ENCODE results near the gene SLC4A7.
A peak's percentile ranks its signal among the peaks of the same experiment; 100 is the strongest.

Gene SLC4A7

DNA sequence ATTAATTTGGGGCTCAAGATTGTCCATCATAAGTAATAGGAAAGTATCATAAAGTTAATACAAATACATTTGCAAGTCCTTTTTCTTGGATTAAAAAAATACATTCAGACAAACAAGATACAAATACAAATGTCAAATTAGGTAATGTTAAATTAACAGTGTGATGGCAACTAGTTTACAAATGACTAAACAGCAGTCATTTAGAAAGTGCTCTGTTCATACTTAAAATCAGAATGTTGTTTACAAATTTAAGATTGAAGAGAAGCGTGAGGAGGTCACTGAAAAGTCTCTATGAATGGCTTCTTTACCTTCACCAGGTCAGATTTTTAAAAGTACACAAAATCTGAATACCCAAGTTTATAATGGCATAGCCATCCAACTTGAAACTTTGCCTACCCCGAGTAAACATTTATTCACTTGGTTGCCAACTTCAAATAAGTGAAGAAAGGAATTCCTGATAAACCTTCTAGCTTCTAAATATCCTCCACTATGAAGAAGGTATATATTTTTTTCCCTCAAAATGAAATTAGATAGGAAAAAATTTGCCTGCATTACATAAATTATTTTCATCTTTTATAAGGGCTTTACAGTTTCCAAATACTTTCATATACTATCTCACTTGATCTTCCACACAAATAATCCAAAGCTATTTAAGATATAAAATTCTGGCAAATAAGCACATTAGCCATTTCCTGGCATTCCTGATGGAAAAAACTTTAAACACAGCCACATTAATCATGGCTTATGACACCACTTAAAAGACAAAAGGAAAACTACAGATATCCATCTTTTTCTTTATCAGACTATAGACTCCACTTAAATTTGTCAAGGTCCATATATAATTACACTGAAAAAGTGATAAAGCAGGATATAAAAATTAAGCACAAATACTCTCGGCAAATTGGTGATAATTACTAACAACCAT is 103.5 kb downstream of the SLC4A7 start:
- DNase-seq (ENCODE audit: insufficient read length, low spot score), result no peak
- FAIRE-seq, result peak; percentile 69
- TF ChIP-seq POLR2A (IDR thresholded peaks at IDR 0.05; ENCODE audit: low read depth, low read length), result no peak

DNA sequence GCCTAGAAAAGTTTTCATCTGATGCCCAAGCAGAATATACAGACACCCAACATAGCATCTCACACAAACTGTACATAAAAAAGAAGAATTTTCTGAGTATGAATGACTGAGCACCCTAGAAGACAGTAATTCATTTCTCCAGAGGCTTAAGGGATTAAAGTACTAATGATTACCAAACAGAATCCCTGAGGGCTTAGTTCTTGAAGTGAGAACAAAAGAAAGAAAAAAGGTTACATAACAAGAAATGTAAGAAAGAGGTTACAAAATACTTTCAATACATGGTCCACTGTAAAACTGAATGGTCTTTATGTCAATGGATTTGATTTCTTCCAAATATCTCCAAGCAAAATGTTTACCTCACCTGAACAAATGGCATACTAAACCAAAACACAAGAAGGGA is 105.9 kb downstream of the SLC4A7 start:
- TF ChIP-seq POLR2A (IDR thresholded peaks at IDR 0.05; ENCODE audit: low read depth, low read length), result no peak
- DNase-seq (ENCODE audit: insufficient read length, low spot score) (no peak), FAIRE-seq (peak; percentile 30)

DNA sequence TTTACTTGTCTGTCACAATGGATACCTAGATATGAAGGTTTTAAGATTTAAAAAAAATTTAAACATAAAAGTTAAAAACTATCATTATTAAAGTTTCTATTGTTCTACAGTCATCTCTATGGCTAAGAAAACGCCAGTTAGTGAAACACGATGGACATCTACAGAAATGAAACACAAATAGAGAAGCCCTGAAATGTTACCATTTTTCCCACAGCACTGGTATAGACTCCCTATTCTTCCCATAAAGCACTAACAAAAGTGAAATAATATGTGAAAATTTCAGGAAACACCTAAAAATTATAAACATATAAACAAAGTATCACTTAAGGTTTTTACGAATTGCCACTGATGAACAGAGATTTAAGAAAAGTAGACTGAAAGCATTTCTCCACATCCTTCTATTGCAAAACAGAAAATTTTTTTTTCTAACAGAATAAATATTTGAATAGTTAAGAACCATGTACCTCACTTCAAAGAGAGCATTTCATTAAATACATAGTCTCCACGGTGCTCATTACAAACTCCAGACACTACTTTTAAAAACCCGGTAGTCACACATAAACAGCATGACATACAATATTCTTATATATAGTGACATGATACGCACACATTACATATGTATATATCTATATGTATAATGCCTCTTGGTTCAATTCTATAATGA is 107.9 kb downstream of the SLC4A7 start:
- FAIRE-seq (no peak), DNase-seq (ENCODE audit: insufficient read length, low spot score) (no peak)
- no peak for TF ChIP-seq POLR2A (IDR thresholded peaks at IDR 0.05; ENCODE audit: low read depth, low read length)

DNA sequence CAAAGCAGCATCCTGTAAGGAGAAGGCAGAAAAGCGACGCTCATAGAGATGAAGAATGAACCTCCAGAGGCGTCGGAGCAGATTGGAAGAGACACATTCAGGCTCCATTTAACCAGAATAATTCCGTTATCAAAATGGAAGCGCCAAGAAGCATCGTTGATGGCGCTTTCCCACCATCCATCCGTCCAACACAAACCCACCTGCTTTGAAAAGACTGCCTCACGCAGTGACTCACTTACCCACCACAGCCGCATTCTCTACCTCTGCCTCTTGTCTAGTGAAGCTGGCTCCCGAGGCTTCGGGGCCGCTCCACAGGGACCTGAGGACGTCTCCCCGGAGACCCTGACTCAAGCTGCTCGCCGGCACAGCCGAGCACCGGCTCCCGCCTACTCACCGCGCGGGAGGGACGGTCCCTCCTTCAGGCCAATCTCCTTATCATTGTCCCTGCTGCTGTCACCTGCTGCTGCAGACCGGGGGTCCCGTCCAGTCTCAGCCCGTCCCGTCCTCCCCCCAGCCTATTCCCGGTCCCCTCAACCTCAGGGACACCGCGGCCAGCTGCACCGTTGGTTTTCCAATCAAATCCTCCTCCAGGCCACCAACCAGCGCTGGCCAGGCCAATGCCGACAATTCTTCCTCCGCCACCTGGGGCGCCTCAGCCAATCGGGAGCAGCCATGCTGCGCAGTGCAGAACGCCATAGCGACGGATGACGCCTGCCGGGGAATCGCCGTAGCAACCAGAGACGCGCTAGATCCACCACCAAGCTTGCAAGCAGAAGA is 115.2 kb downstream of the SLC4A7 start, which contains the start of gene NEK10:
Gene NEK10, minus strand, starts transcription at position 553 of the 777 bp plus-strand sequence. CDS start 16,501 bp downstream, outside the sequence.
- FAIRE-seq (no peak), DNase-seq (ENCODE audit: insufficient read length, low spot score) (no peak)
- no peak for TF ChIP-seq POLR2A (IDR thresholded peaks at IDR 0.05; ENCODE audit: low read depth, low read length)

DNA sequence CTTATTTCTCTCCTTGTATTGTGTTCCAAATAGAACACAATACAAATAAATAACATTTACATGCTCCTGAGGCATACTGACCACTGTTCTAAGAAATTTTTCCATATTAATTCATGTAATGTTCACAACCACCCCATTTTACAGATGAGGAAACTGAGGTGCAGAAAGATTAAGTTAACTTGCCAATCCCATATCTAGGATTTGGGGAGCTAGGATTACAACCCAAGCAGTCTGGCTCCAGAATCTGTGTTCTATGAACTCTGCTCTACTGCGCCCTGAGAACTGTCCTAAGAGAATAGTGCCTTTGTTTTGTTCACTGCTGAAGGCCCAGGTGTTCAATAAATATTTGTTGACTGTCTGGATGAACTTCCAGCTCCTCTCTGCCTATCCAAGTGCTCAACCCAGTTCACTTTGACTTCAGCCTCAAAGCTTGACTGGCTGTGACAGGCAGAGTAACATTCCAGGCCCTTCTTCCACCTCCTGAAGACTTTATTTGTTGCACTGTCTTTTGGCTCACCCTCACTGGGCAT is 118.1 kb downstream of the SLC4A7 start:
- no peak for TF ChIP-seq POLR2A (IDR thresholded peaks at IDR 0.05; ENCODE audit: low read depth, low read length)
- DNase-seq (ENCODE audit: insufficient read length, low spot score), result no peak
- no peak for FAIRE-seq

DNA sequence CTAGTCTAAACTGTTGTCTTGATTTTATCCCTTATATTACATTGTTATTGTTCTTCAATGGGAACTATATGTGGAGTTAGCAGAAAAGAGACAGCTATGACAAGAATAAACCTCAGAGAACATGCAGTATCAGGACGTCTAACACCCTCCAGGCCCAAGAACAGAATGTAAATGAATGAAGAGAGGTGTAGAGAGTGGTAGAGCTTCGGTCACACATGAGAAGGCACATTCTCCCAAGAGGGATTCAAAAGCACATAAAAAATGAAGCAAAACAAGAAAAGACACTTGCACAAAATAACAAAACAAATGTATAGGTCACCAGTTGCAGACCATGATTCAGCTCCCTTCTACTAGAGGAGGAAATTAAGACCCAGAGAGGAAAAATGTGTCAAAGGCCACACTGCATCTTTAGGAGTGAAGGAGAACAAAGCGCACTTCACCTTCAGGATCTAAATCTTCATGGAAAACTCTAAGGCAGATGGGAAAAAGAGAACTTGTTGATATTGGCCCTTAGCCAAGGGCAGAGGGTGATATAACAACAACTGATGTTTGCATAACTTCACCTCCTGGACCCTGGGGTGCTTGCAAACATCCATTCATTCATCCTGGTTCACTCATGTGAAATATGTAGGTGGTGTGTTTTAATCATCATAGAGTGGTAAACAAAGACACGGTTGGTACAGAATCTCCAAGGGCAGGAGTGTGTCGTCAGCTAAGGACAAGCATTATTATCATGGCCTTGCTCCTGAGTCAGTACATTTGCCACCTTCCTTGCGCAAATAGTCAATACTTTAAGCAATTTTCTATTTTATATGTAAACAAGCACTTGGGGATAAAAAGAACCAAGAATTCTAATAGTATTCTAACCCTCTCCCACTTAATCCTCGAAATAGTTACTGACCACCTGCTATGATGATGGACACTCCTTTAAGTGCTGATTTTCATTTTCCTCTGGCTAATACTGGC is 123.8 kb downstream of the SLC4A7 start:
- FAIRE-seq, result peak; percentile 89
- peak; percentile 3 for DNase-seq (ENCODE audit: insufficient read length, low spot score)
- no peak for TF ChIP-seq POLR2A (IDR thresholded peaks at IDR 0.05; ENCODE audit: low read depth, low read length)

DNA sequence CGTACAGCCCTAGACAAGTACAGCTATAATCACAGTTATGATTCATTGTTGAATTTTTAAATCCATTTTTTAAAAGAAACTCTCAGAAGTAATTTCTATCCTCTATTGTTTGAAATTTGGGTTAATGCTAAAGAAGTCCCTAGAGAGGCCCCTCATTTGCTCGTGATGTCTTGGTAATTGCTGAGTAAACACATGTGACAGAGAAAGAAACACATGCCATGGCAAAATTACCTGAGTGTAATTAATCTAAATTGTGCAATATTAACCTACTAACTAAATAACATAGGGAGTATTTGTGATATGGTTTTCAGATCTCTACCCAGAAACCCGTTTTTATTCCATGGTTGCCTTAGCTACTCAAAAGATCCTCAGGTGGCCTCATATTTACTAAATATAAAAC is 125.8 kb downstream of the SLC4A7 start:
- no peak for FAIRE-seq
- no peak for DNase-seq (ENCODE audit: insufficient read length, low spot score)
- no peak for TF ChIP-seq POLR2A (IDR thresholded peaks at IDR 0.05; ENCODE audit: low read depth, low read length)

DNA sequence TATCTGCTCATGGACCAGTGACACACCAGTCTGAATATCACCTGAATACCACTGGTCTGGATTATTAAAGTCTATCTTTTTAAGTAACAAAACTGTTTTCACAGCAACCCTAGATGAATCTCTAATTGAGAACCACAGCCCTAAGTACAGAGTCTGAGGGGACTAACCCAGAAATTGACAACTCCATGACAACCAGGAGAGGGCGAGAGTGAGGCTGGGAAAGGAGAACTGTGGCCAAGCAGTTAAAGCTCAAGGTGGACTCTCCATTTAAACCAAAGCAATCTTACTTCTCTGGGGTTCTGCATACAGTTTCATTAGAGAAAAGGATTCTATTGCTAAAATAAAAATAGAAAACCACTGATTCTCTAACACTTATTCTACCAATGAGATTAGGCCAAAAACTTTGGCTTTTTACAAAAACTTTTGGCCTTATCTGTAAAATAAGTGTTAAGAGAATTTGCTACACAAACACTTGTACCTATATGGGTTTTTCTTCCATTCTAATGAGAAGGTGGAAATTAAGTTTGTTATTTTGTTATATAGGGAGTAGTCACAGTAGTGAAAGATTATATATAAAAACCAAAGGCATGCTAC is 126.4 kb downstream of the SLC4A7 start:
- FAIRE-seq (peak; percentile 90), DNase-seq (ENCODE audit: insufficient read length, low spot score) (peak; percentile 7)

DNA sequence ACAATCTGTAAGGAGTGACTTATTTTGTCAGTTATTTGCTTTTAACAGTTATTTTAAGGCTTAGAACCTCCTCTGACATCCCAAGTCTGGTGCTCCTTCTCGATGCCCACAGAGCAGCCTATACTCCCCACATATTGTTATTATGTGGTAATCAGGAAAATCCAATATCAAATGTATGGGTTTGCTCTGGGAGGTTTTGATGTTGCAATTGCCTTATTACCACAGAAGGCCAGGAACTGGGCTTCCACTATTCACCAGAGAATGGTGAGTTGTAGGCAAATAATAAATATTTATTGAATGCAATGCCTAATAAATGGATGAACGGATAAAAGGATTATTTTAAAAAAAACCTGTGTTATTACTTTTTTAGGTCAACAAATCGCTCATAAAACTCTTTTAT is 127.2 kb downstream of the SLC4A7 start:
- no peak for TF ChIP-seq POLR2A (IDR thresholded peaks at IDR 0.05; ENCODE audit: low read depth, low read length)
- no peak for DNase-seq (ENCODE audit: insufficient read length, low spot score)
- no peak for FAIRE-seq

More for the DNA sequence above, 126.4 kb downstream of the SLC4A7 start:
- no peak for TF ChIP-seq POLR2A (IDR thresholded peaks at IDR 0.05; ENCODE audit: low read depth, low read length)

DNA sequence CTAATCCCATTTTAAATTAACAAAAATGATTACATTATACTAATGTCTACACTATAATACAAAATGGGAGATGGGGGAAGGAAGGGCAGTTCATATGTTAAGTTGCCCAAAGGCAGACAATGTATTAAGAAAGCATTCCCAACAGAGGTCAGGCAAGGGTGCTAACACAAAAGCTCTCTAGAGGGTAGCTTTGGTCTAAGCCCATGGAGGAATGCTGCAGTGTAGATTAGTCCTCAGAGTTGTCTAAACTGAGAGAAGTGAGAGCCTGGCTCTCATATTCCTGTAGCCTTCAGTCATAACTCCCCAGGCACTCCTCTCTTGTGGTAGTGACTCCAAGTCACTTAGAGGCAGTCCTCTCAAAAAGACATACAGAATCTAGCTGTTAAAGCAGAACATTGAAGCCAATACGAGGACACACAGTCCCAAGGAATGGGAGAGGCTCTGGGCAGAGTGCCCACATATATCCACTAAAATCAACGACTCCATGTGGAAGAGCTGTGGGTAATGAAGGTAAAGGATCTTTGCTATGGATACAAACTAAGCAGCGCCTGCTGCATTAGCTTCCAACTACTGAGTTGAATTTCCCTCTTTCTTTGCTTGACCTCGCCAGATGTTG is 129.5 kb downstream of the SLC4A7 start:
- no peak for DNase-seq (ENCODE audit: insufficient read length, low spot score)
- TF ChIP-seq POLR2A (IDR thresholded peaks at IDR 0.05; ENCODE audit: low read depth, low read length), result no peak
- FAIRE-seq, result peak; percentile 6

DNA sequence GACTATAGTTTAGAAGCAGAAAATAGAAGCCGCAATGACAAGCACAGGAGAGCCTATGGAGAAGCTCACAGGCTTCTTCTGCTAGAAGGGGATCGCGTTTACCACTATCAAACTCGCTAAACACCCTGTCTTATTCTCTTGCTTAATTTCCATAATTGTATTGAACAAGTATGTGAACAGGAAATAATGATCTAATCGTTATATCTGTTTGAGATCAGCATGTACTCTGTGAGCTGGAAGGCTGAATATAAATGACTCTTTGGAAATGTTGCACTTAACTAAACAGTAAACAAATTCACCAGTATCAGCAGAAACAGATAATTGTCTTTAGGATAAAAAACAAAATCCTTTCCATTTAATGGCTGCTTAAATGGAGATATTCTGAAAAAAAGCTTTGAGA is 130.0 kb downstream of the SLC4A7 start:
- no peak for TF ChIP-seq POLR2A (IDR thresholded peaks at IDR 0.05; ENCODE audit: low read depth, low read length)
- DNase-seq (ENCODE audit: insufficient read length, low spot score), result no peak
- no peak for FAIRE-seq

DNA sequence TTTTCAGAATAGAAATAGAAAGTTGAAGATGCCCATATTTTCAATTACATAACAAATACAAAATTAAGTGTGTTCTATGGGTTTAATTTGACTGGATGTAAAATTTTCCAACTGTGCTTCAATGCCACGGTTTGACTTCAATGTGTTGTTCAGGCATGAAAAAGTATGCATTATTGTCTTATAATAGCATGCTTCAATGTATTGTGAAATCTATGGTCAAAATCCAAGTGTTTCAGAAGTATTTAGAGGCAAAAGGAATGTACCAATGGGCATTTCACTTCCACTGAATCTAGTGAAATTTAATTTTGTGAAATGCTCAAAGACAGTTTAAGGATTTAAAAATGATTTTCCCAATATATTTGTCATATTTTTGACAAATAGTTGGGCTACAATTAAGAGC is 131.0 kb downstream of the SLC4A7 start:
- FAIRE-seq, result no peak
- DNase-seq (ENCODE audit: insufficient read length, low spot score), result no peak
- no peak for TF ChIP-seq POLR2A (IDR thresholded peaks at IDR 0.05; ENCODE audit: low read depth, low read length)

Data from H54 (cell line).